ENCODE results near the gene ANKRA2. TPM values are rescaled to one million over a fixed set of nuclear protein-coding genes. Genes with fewer than 3 reads are reported as not detected.

The ANKRA2 gene
- polyA plus RNA-seq, 1 donor from 2014 or later: 70.9 TPM

- H3K9me3 ChIP-seq (ENCODE audit: low read length): no peaks in the 10 kb centered on the region
- no peaks in the 10 kb centered on the region for H3K79me2 ChIP-seq (replicated peaks; ENCODE audit: insufficient read depth, low read length)
- H2AFZ ChIP-seq (ENCODE audit: low read depth, low read length): no peak overlapping the region
- no peaks in the 10 kb centered on the region for H3F3A ChIP-seq (ENCODE audit: insufficient read depth, low read length, poor library complexity, severe bottlenecking)
- H3K9me2 ChIP-seq (ENCODE audit: insufficient read depth, low read length): no peaks in the 10 kb centered on the region
- TF ChIP-seq MXI1 (conservative IDR thresholded peaks at IDR 0.05; ENCODE audit: poor library complexity, severe bottlenecking): no peak
- no peak for TF ChIP-seq TAF1 (IDR thresholded peaks at IDR 0.05; ENCODE audit: low read depth)
- no peak for TF ChIP-seq EZH2 (IDR thresholded peaks at IDR 0.05; ENCODE audit: borderline replicate concordance, insufficient read depth, low read length, poor library complexity, severe bottlenecking)
- TF ChIP-seq, protein P1, sequence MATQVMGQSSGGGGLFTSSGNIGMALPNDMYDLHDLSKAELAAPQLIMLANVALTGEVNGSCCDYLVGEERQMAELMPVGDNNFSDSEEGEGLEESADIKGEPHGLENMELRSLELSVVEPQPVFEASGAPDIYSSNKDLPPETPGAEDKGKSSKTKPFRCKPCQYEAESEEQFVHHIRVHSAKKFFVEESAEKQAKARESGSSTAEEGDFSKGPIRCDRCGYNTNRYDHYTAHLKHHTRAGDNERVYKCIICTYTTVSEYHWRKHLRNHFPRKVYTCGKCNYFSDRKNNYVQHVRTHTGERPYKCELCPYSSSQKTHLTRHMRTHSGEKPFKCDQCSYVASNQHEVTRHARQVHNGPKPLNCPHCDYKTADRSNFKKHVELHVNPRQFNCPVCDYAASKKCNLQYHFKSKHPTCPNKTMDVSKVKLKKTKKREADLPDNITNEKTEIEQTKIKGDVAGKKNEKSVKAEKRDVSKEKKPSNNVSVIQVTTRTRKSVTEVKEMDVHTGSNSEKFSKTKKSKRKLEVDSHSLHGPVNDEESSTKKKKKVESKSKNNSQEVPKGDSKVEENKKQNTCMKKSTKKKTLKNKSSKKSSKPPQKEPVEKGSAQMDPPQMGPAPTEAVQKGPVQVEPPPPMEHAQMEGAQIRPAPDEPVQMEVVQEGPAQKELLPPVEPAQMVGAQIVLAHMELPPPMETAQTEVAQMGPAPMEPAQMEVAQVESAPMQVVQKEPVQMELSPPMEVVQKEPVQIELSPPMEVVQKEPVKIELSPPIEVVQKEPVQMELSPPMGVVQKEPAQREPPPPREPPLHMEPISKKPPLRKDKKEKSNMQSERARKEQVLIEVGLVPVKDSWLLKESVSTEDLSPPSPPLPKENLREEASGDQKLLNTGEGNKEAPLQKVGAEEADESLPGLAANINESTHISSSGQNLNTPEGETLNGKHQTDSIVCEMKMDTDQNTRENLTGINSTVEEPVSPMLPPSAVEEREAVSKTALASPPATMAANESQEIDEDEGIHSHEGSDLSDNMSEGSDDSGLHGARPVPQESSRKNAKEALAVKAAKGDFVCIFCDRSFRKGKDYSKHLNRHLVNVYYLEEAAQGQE (IDR thresholded peaks at IDR 0.05; ENCODE audit: borderline replicate concordance): no peak
- TF ChIP-seq RAD21 (conservative IDR thresholded peaks at IDR 0.05): no peak
- no peak for TF ChIP-seq CTCF (IDR thresholded peaks at IDR 0.05; ENCODE audit: poor library complexity, severe bottlenecking)
- TF ChIP-seq POLR2AphosphoS5 (IDR thresholded peaks at IDR 0.05): no peak
- TF ChIP-seq SMC3 (conservative IDR thresholded peaks at IDR 0.05; ENCODE audit: poor library complexity): no peak
- TF ChIP-seq EP300 (conservative IDR thresholded peaks at IDR 0.05; ENCODE audit: poor library complexity, severe bottlenecking): no peak
- no peak overlapping the region for H3K27ac ChIP-seq (ENCODE audit: low read length)
- no peak overlapping the region for H3K4me3 ChIP-seq (ENCODE audit: low read length)
- H3K36me3 ChIP-seq (ENCODE audit: insufficient read depth, low read length): no peaks in the 10 kb centered on the region
- no peak overlapping the region for H3K4me2 ChIP-seq (ENCODE audit: low read length)
- H4K20me1 ChIP-seq (ENCODE audit: insufficient read depth): no peaks in the 10 kb centered on the region
- H3K9ac ChIP-seq (ENCODE audit: low read length): no peak overlapping the region
- no peaks in the 10 kb centered on the region for H3K27me3 ChIP-seq (ENCODE audit: insufficient read depth, low read depth, low read length)
These were observed 31.3 kb downstream of the ANKRA2 start for GRCh38 chr5:73534011-73534644.

GRCh38 chr5:73532195-73532594 lies 33.2 kb downstream of the ANKRA2 start:
- Histone ChIP-seq H3K9me2 (ENCODE audit: insufficient read depth, low read length) (no peaks in the 10 kb centered on the region), H3K4me2 (ENCODE audit: low read length) (no peak overlapping the region), H3K9ac (ENCODE audit: low read length) (no peak overlapping the region), H3F3A (ENCODE audit: insufficient read depth, low read length, poor library complexity, severe bottlenecking) (no peaks in the 10 kb centered on the region), H3K79me2 (replicated peaks; ENCODE audit: insufficient read depth, low read length) (no peaks in the 10 kb centered on the region), H3K9me3 (ENCODE audit: low read length) (no peaks in the 10 kb centered on the region), H3K27me3 (ENCODE audit: insufficient read depth, low read depth, low read length) (no peaks in the 10 kb centered on the region), H3K4me3 (ENCODE audit: low read length) (no peak overlapping the region), H3K27ac (ENCODE audit: low read length) (no peak overlapping the region), H2AFZ (ENCODE audit: low read depth, low read length) (no peak overlapping the region), H3K36me3 (ENCODE audit: insufficient read depth, low read length) (no peaks in the 10 kb centered on the region), H4K20me1 (ENCODE audit: insufficient read depth) (no peaks in the 10 kb centered on the region)
- TF ChIP-seq SMC3 (conservative IDR thresholded peaks at IDR 0.05; ENCODE audit: poor library complexity) (no peak), TAF1 (IDR thresholded peaks at IDR 0.05; ENCODE audit: low read depth) (no peak), MXI1 (conservative IDR thresholded peaks at IDR 0.05; ENCODE audit: poor library complexity, severe bottlenecking) (no peak), CTCF (IDR thresholded peaks at IDR 0.05; ENCODE audit: poor library complexity, severe bottlenecking) (no peak), EP300 (conservative IDR thresholded peaks at IDR 0.05; ENCODE audit: poor library complexity, severe bottlenecking) (no peak), POLR2AphosphoS5 (IDR thresholded peaks at IDR 0.05) (no peak)
